AG04450 (cell line): Measurements from ENCODE around the gene PPP1R15B. TPM values are rescaled to one million over a fixed set of nuclear protein-coding genes. Genes with fewer than 3 reads are reported as not detected.

ENCODE experiments used
- CTCF ChIA-PET: fragments of 300-600, 350-600 bp; formaldehyde crosslinking; extraction: SDS; loops from one replicate; lab custom pipeline; 2022; ENCODE audit warnings: antibody characterized with exemption, inconsistent platforms; lab: Charles Lee
- POLR2A ChIA-PET: fragments of 350-600 bp; formaldehyde crosslinking; extraction: SDS; loops from one replicate; lab custom pipeline; 2021; ENCODE audit warnings: antibody characterized with exemption, inconsistent platforms; lab: Yijun Ruan, JAX
- DNase-seq: peaks from one replicate; pipeline ENCODE4 v3.0.0-alpha.2; 2011; ENCODE audit warnings: low read depth, low spot score
- H3K27ac ChIP-seq: one replicate; pipeline ENCODE4 v1.5.1; 2012; ENCODE audit warnings: low read depth, low read length, control low read depth
- H3K27me3 ChIP-seq: one replicate; pipeline ENCODE4 v1.6.0; 2012; ENCODE audit warnings: low read length; ENCODE audit not compliant: control insufficient read depth, insufficient read depth
- H3K4me3 ChIP-seq: 2 replicates; pipeline ENCODE4 v1.5.1; 2011; ENCODE audit warnings: mild to moderate bottlenecking, low read depth, low read length, control low read depth
- H3K9me3 ChIP-seq: 2 replicates; pipeline ENCODE4 v1.5.1; 2012; ENCODE audit warnings: low read length; ENCODE audit not compliant: control insufficient read depth, insufficient read depth
- polyA plus RNA-seq: library from polyadenylated mRNA; depleted of rRNA; stranded (reverse); fragments of >200 nt; gene quantifications from 2 replicates; pipeline ENCODE4 v1.2.3, GENCODE V29; 2011
- TF ChIP-seq, protein P1 (sequence below): IDR thresholded peaks from 2 replicates; pipeline ENCODE4 v1.5.1; 2011; ENCODE audit warnings: low read depth, low read length, control low read depth, inconsistent platforms

PPP1R15B gene
- polyA plus RNA-seq, 1 experiment: 28.4 TPM

DNA sequence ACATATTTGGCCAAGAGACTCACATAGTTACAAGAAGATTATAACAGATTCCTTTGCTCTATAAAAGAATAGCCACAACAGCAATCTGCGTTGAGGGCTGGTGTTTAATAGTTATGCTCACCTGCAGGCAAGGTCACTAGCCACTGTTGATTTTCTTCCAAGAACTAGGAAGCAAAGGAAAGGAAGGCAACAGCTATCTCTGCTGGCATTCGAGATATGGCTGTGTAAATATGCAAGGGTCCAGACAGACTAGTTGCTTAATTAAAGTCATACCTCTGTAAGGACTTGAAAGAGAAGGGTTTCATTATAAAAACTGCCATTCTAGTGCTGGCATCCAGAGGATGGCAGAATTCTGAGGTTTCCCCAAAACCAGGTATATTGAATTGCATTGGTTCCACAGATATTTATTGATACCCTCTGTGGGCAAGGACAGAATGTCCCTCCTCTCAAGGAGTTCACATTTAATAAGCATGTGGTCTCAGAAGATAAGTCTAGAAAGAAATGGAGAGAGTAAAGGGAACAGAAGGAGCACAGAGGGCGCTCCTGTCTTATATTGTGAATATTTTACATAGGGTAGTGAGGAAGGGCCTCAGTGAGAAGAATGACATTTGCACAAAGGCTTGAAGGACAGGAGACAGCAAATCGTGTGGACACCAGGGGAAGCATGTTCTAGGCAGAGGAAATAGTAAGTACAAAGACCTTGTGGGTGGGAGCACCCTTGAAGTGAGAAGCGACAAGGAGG, 28.3 kb downstream of the PPP1R15B start:
- ChIA-PET CTCF (interaction anchor here (1.0 to 1.2 kb wide), 3 partner anchors 15 to 221 kb away, joined by 3 to 7 read pairs (median 3); no protein-coding TSS in a partner anchor), POLR2A (interaction anchor here (0.6 kb wide), 1 partner anchor 26 kb away, joined by 3 read pairs; no protein-coding TSS in a partner anchor)
- Histone ChIP-seq H3K4me3 (no peak overlapping the region), H3K9me3 (no peaks in the 10 kb centered on the region), H3K27ac (no peak overlapping the region), H3K27me3 (peaks cover 35% of the 10 kb centered on the region)
- no peak for DNase-seq
- TF ChIP-seq, protein P1, sequence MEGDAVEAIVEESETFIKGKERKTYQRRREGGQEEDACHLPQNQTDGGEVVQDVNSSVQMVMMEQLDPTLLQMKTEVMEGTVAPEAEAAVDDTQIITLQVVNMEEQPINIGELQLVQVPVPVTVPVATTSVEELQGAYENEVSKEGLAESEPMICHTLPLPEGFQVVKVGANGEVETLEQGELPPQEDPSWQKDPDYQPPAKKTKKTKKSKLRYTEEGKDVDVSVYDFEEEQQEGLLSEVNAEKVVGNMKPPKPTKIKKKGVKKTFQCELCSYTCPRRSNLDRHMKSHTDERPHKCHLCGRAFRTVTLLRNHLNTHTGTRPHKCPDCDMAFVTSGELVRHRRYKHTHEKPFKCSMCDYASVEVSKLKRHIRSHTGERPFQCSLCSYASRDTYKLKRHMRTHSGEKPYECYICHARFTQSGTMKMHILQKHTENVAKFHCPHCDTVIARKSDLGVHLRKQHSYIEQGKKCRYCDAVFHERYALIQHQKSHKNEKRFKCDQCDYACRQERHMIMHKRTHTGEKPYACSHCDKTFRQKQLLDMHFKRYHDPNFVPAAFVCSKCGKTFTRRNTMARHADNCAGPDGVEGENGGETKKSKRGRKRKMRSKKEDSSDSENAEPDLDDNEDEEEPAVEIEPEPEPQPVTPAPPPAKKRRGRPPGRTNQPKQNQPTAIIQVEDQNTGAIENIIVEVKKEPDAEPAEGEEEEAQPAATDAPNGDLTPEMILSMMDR: no peak

GRCh38 chr1:204382714-204383083, 28.9 kb downstream of the PPP1R15B start:
- H3K27ac ChIP-seq: no peak overlapping the region
- no peak overlapping the region for H3K4me3 ChIP-seq
- TF ChIP-seq, protein P1: no peak
- ChIA-PET POLR2A (interaction anchor here (0.6 kb wide), 1 partner anchor 25 kb away, joined by 3 read pairs; no protein-coding TSS in a partner anchor), CTCF (interaction anchor here (1.0 to 1.2 kb wide), 3 partner anchors 16 to 220 kb away, joined by 3 to 7 read pairs (median 3); no protein-coding TSS in a partner anchor)
- H3K9me3 ChIP-seq: no peaks in the 10 kb centered on the region
- DNase-seq: no peak
- H3K27me3 ChIP-seq: peaks cover 42% of the 10 kb centered on the region

DNA sequence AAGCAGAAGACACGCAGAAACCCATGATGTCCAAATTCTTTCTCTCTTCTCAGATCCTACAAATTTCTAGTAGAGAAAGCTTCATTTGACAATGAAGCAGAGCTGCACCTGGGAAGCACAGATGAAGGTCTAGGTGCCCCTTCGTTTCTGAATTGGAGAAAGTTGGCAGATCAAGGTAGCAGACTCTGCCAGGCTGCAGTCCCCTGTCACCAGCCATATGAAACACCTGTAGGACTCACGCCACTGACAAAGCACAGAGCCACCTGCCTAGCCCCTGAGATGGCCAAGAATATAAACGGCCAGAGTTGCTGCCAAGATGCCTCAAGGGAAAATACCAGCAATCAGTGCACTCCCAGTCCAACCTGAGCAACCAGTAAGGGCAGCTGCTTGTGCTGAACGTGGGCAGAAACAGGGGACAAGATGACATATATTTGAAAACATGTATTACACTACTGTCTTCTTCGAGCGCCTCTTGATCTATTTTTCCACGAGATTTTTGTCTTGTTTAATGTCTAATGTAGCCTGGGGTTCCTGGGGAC, 31.3 kb downstream of the PPP1R15B start:
- no peak overlapping the region for H3K4me3 ChIP-seq
- H3K9me3 ChIP-seq: no peaks in the 10 kb centered on the region
- CTCF ChIA-PET: interaction anchor here (0.6 to 1.9 kb wide), 5 partner anchors 17 to 250 kb away, joined by 3 to 14 read pairs (median 4); no protein-coding TSS in a partner anchor
- H3K27me3 ChIP-seq: peaks cover 53% of the 10 kb centered on the region
- no peak overlapping the region for H3K27ac ChIP-seq
- DNase-seq: no peak
- POLR2A ChIA-PET: no interaction called here
- TF ChIP-seq, protein P1: no peak

DNA sequence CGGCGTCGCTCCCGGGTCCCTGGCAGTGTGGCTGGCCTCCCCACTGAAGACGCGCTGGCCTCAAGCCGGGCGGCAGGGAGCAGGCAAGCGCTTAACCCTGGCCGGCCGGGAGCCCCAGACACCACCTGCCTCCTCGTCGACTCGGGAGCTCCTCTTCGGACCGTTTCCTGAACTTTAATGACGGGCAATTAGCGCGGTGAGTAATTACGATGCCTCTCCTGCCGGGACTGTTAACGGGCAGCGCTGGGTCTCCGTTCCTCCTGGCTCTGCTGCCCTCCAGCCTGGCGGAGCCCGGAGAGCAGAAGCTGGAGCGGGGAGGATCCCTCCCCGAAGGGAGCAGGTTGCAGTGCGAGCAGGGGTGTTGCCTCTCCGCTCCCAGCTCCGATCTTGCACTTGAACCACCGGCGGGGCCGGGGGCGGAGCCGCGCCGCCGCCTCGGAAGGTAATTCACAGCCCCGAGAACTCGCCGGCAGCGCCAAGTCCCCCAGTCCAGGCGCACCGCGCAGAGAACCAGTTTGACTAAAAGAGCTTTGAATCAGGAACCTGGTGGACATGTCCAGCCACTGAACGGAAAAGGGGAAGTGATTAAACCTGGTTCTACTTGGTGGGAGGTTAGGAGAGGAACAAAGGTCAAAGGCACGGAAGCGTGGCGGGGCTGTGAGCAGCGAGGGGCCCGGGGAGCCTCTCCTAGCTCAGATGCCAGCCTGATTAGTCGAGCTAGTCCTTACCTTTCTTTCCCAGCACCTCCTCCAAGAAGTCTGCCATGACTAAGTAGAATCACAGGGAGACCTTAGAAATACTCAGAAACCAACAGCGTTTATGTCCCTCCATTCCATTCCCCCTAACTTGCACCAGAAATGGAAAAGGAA, 33.6 kb downstream of the PPP1R15B start:
- H3K27me3 ChIP-seq: peaks cover 71% of the 10 kb centered on the region
- DNase-seq: no peak
- TF ChIP-seq, protein P1: no peak
- H3K9me3 ChIP-seq: no peaks in the 10 kb centered on the region
- peak overlapping the region; percentile 58 for H3K4me3 ChIP-seq
- CTCF ChIA-PET: interaction anchor here (0.8 to 2.6 kb wide), 9 partner anchors 15 to 218 kb away, joined by 3 to 14 read pairs (median 4); partner anchors contain the start of gene PLEKHA6
- POLR2A ChIA-PET: no interaction called here
- no peak overlapping the region for H3K27ac ChIP-seq
